Neural progenitor cell (in vitro differentiated cells): ENCODE results near the gene ATAD3A.

Source experiments
- EZH2 ChIP-seq: fragments of 200-600 bp; sonication (generic); IDR thresholded peaks from 2 replicates; pipeline ENCODE4 v1.6.1; 2017; ENCODE audit warnings: antibody characterized with exemption, mild to moderate bottlenecking, moderate library complexity
- TF ChIP-seq, protein P1 (sequence below): fragments of 200-600 bp; sonication (generic); IDR thresholded peaks from 2 replicates; pipeline ENCODE4 v1.5.1; 2017; ENCODE audit warnings: antibody characterized with exemption, mild to moderate bottlenecking

DNA sequence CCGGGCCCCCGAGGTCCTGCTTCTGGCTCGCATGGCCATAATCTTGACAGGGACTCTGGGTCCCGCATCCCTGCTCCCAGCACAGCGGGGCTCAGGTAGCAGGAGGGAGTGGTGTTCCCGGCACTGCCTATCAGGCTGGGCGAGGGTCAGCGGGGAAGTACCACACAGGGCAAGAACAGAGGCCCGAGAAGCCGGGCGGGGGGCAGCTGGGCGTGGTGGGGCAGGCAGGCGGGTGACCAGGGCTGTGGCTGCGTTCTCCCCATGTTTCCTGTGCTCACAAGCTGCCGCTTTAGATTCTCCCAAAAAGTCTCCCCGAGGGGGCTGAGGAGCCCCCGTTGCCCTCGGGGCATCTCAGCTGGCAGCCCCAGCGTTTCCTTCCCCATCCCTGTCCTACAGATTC is 22.1 kb upstream of the ATAD3A start:
- no peak for TF ChIP-seq EZH2
- TF ChIP-seq, protein P1, sequence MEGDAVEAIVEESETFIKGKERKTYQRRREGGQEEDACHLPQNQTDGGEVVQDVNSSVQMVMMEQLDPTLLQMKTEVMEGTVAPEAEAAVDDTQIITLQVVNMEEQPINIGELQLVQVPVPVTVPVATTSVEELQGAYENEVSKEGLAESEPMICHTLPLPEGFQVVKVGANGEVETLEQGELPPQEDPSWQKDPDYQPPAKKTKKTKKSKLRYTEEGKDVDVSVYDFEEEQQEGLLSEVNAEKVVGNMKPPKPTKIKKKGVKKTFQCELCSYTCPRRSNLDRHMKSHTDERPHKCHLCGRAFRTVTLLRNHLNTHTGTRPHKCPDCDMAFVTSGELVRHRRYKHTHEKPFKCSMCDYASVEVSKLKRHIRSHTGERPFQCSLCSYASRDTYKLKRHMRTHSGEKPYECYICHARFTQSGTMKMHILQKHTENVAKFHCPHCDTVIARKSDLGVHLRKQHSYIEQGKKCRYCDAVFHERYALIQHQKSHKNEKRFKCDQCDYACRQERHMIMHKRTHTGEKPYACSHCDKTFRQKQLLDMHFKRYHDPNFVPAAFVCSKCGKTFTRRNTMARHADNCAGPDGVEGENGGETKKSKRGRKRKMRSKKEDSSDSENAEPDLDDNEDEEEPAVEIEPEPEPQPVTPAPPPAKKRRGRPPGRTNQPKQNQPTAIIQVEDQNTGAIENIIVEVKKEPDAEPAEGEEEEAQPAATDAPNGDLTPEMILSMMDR = no peak
